Glutamatergic neuron (in vitro differentiated cells): ENCODE results near the gene MRPL36. TPM values are rescaled to one million over a fixed set of nuclear protein-coding genes. Genes with fewer than 3 reads are reported as not detected.
A peak's percentile ranks its signal among the peaks of the same experiment; 100 is the strongest.

Experiments used
- DNase-seq: peaks from one replicate; pipeline ENCODE4 v3.0.0; 2022
- H3K27ac Mint-ChIP-seq: one replicate; pipeline ENCODE4 v1.8.0; 2020; ENCODE audit warnings: mild to moderate bottlenecking, mixed read lengths, inconsistent platforms; ENCODE audit not compliant: unreplicated experiment
- H3K27me3 Mint-ChIP-seq: one replicate; pipeline ENCODE4 v1.8.0; 2020; ENCODE audit warnings: mild to moderate bottlenecking, moderate library complexity, mixed read lengths, inconsistent platforms; ENCODE audit not compliant: unreplicated experiment
- H3K36me3 Mint-ChIP-seq: one replicate; pipeline ENCODE4 v1.8.0; 2020; ENCODE audit warnings: mild to moderate bottlenecking, mixed read lengths, inconsistent platforms; ENCODE audit not compliant: unreplicated experiment
- H3K4me1 Mint-ChIP-seq: one replicate; pipeline ENCODE4 v1.8.0; 2020; ENCODE audit warnings: mild to moderate bottlenecking, low read depth, mixed read lengths, inconsistent platforms; ENCODE audit not compliant: unreplicated experiment
- H3K4me3 Mint-ChIP-seq: one replicate; pipeline ENCODE4 v1.8.0; 2020; ENCODE audit warnings: mild to moderate bottlenecking, mixed read lengths, inconsistent platforms; ENCODE audit not compliant: unreplicated experiment
- H3K9me3 Mint-ChIP-seq: one replicate; pipeline ENCODE4 v1.8.0; 2020; ENCODE audit warnings: mild to moderate bottlenecking, moderate library complexity, mixed read lengths, inconsistent platforms; ENCODE audit not compliant: unreplicated experiment
- total RNA-seq: library from RNA; stranded (reverse); fragmentation: NEBNext Ultra II Directional; extraction: Animal tissue kit (Norgen Biotek cat#: 25700); gene quantifications from one replicate; pipeline ENCODE4 v1.2.1, GENCODE V29; 2021; ENCODE audit not compliant: unreplicated experiment
- TF ChIP-seq, protein P1 (sequence below): fragments of 200-600 bp; sonication (generic); IDR thresholded peaks from one replicate; pipeline ENCODE4 v1.5.0; 2021; ENCODE audit not compliant: partially characterized antibody, unreplicated experiment

The MRPL36 gene
- total RNA-seq, 1 donor from 2014 or later = 40.0 TPM

DNA sequence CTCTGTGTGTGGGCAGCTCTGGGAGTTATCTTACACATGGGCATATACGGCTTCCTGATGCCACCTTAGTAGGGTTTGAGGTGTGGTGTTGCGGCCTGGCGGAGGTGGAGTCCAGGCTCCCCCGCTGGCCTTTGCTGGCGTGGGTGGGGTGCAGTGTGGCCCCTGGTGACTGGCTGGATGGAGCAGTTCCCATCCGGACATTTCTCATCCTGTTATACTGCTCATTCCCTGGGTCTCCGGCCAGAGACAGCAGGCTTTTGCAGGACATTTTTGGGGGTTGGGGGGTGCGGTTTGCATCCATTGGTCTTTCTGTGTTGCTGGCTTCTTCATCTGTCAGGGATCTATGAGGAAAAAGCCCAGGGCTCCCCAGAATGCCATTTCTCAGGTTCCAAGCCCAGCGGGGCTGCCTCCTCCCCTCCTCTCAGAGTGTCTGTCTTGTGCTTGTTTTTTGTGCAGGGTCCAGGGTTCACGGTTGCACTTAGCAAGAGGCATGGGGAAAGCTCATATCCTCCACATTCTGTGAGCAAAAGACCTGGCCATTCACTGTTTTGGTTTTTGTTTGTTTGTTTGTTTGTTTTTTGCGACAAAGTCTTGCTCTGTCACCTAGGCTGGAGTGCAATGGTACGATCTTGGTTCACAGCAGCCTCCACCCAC, 23.9 kb upstream of the MRPL36 start:
- H3K27ac Mint-ChIP-seq = no peak overlapping the region
- H3K9me3 Mint-ChIP-seq = peaks cover 4% of the 10 kb centered on the region
- peaks cover 4% of the 10 kb centered on the region for H3K27me3 Mint-ChIP-seq
- H3K4me1 Mint-ChIP-seq = no peaks in the 10 kb centered on the region
- no peak overlapping the region for H3K4me3 Mint-ChIP-seq
- TF ChIP-seq, protein P1, sequence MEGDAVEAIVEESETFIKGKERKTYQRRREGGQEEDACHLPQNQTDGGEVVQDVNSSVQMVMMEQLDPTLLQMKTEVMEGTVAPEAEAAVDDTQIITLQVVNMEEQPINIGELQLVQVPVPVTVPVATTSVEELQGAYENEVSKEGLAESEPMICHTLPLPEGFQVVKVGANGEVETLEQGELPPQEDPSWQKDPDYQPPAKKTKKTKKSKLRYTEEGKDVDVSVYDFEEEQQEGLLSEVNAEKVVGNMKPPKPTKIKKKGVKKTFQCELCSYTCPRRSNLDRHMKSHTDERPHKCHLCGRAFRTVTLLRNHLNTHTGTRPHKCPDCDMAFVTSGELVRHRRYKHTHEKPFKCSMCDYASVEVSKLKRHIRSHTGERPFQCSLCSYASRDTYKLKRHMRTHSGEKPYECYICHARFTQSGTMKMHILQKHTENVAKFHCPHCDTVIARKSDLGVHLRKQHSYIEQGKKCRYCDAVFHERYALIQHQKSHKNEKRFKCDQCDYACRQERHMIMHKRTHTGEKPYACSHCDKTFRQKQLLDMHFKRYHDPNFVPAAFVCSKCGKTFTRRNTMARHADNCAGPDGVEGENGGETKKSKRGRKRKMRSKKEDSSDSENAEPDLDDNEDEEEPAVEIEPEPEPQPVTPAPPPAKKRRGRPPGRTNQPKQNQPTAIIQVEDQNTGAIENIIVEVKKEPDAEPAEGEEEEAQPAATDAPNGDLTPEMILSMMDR = no peak
- peaks cover 15% of the 10 kb centered on the region for H3K36me3 Mint-ChIP-seq
- DNase-seq = no peak

DNA sequence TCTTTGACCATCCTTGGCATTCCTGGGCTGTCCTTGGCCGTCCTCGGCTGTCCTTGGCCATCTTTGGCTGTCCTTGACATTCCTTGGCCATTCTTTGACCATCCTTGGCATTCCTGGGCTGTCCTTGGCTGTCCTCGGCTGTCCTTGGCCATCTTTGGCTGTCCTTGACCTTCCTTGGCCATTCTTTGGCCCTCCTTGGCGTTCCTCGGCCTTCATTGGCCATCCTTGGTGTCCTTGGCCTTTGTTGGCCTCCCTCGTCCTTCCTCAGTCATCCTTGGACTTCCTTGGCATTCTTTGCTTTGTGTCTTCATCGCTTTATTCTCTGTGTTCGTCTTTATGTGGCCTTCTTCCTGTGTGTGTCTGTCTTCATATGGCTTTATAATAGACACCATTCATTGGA, 22.2 kb upstream of the MRPL36 start:
- H3K9me3 Mint-ChIP-seq = peaks cover 4% of the 10 kb centered on the region
- H3K4me3 Mint-ChIP-seq = no peak overlapping the region
- peaks cover 4% of the 10 kb centered on the region for H3K27me3 Mint-ChIP-seq
- H3K27ac Mint-ChIP-seq = no peak overlapping the region
- DNase-seq = no peak
- H3K4me1 Mint-ChIP-seq = peaks cover 2% of the 10 kb centered on the region
- peaks cover 21% of the 10 kb centered on the region for H3K36me3 Mint-ChIP-seq
- TF ChIP-seq, protein P1 = no peak

DNA sequence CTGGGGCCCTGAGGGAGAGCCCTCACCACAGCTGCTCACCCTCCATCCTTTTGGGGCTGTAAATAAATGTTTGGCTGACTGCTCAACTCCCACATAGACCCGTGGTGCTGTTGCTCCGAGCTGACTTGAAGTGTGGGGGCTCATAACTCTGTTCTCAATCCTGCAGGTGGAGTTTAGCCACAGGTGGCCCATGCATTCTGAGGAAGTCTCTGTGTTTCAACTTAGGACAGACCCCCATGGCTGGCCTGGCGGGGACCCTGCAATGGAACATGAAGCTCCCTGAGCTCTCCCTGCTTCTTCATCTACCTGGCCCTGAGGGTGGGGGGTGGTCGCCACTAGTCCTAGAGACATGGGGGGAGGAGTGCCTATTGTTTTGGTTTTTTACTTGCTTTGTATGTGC, 21.3 kb upstream of the MRPL36 start:
- Mint-ChIP-seq H3K27me3 (peaks cover 4% of the 10 kb centered on the region), H3K9me3 (peaks cover 4% of the 10 kb centered on the region), H3K4me3 (no peak overlapping the region), H3K36me3 (peaks cover 21% of the 10 kb centered on the region), H3K27ac (no peak overlapping the region), H3K4me1 (peaks cover 3% of the 10 kb centered on the region)
- DNase-seq = no peak
- TF ChIP-seq, protein P1 = no peak

DNA sequence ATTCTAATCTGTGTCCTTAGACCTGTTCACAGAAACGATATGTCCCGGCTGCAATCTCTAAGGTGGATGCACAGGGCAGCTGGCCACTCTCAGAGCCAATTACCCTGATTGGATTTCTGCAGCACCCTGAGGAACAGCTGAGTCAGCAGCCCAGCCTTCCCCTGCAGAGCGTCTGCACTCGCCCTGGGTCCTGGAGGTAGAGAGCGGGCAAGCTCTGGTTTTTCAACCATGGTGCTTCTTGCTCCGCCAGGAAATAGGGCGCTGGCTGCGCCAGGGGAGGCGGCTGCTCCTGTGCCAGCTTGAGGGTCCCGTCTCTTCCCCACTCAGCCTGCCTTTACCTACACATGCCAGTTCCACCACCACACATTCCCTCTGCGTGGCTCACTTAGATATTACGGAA, 20.7 kb upstream of the MRPL36 start:
- Mint-ChIP-seq H3K4me1 (peaks cover 3% of the 10 kb centered on the region), H3K27ac (peak overlapping the region; percentile 25), H3K36me3 (peaks cover 21% of the 10 kb centered on the region), H3K4me3 (no peak overlapping the region), H3K9me3 (peaks cover 3% of the 10 kb centered on the region), H3K27me3 (peaks cover 2% of the 10 kb centered on the region)
- peak; percentile 46 for DNase-seq
- TF ChIP-seq, protein P1 = no peak

DNA sequence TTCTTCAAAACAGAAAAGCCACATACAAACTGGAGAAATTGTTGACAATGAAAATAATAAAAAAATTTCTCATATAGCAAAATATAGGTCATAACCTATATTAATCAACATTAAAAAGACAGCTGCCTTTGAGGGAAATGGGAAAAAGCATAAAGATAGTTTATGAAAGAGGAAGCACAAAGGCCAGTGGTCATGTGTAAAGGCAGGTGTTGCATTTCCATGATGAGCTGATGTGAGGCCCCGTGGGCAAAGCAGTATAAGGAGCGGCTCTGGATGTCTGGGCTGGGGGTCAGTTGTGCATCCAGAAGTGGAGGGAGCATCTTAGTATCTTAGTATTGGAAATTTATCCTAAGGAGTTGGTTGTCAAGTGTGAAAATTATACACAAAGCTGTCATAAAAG, 19.8 kb upstream of the MRPL36 start:
- Mint-ChIP-seq H3K4me1 (peaks cover 3% of the 10 kb centered on the region), H3K27me3 (peaks cover 2% of the 10 kb centered on the region), H3K27ac (no peak overlapping the region), H3K4me3 (no peak overlapping the region), H3K36me3 (peaks cover 21% of the 10 kb centered on the region), H3K9me3 (peaks cover 3% of the 10 kb centered on the region)
- no peak for DNase-seq
- TF ChIP-seq, protein P1 = no peak
